ENCODE data around the gene H2BK1.

DNA sequence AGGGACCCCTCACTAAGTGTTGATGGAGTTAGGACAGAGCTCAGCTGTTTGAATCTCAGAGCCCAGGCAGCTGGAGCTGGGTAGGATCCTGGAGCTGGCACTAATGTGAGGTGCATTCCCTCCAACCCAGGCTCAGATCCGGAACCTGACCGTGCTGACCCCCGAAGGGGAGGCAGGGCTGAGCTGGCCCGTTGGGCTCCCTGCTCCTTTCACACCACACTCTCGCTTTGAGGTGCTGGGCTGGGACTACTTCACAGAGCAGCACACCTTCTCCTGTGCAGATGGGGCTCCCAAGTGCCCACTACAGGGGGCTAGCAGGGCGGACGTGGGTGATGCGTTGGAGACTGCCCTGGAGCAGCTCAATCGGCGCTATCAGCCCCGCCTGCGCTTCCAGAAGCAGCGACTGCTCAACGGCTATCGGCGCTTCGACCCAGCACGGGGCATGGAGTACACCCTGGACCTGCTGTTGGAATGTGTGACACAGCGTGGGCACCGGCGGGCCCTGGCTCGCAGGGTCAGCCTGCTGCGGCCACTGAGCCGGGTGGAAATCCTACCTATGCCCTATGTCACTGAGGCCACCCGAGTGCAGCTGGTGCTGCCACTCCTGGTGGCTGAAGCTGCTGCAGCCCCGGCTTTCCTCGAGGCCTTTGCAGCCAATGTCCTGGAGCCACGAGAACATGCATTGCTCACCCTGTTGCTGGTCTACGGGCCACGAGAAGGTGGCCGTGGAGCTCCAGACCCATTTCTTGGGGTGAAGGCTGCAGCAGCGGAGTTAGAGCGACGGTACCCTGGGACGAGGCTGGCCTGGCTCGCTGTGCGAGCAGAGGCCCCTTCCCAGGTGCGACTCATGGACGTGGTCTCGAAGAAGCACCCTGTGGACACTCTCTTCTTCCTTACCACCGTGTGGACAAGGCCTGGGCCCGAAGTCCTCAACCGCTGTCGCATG, 27.2 kb upstream of the H2BK1 start:
- peak in 1 of 2 experiments; percentile 33; a peak in 1 of 4 replicates for TF ChIP-seq POLR2A (IDR thresholded peaks at IDR 0.05; ENCODE audit: insufficient read depth in 1 of 2, low read depth in 2 of 2, low read length in 2 of 2)
- TF ChIP-seq MTA3 (CRISPR knock-in tag; IDR thresholded peaks at IDR 0.05), result no peak
- TF ChIP-seq, protein P1, sequence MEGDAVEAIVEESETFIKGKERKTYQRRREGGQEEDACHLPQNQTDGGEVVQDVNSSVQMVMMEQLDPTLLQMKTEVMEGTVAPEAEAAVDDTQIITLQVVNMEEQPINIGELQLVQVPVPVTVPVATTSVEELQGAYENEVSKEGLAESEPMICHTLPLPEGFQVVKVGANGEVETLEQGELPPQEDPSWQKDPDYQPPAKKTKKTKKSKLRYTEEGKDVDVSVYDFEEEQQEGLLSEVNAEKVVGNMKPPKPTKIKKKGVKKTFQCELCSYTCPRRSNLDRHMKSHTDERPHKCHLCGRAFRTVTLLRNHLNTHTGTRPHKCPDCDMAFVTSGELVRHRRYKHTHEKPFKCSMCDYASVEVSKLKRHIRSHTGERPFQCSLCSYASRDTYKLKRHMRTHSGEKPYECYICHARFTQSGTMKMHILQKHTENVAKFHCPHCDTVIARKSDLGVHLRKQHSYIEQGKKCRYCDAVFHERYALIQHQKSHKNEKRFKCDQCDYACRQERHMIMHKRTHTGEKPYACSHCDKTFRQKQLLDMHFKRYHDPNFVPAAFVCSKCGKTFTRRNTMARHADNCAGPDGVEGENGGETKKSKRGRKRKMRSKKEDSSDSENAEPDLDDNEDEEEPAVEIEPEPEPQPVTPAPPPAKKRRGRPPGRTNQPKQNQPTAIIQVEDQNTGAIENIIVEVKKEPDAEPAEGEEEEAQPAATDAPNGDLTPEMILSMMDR (CRISPR knock-in tag; IDR thresholded peaks at IDR 0.05), result no peak
- TF ChIP-seq, protein P2, sequence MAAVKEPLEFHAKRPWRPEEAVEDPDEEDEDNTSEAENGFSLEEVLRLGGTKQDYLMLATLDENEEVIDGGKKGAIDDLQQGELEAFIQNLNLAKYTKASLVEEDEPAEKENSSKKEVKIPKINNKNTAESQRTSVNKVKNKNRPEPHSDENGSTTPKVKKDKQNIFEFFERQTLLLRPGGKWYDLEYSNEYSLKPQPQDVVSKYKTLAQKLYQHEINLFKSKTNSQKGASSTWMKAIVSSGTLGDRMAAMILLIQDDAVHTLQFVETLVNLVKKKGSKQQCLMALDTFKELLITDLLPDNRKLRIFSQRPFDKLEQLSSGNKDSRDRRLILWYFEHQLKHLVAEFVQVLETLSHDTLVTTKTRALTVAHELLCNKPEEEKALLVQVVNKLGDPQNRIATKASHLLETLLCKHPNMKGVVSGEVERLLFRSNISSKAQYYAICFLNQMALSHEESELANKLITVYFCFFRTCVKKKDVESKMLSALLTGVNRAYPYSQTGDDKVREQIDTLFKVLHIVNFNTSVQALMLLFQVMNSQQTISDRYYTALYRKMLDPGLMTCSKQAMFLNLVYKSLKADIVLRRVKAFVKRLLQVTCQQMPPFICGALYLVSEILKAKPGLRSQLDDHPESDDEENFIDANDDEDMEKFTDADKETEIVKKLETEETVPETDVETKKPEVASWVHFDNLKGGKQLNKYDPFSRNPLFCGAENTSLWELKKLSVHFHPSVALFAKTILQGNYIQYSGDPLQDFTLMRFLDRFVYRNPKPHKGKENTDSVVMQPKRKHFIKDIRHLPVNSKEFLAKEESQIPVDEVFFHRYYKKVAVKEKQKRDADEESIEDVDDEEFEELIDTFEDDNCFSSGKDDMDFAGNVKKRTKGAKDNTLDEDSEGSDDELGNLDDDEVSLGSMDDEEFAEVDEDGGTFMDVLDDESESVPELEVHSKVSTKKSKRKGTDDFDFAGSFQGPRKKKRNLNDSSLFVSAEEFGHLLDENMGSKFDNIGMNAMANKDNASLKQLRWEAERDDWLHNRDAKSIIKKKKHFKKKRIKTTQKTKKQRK (IDR thresholded peaks at IDR 0.05; ENCODE audit: low read length), result no peak
- TF ChIP-seq TOPORS (CRISPR knock-in tag; IDR thresholded peaks at IDR 0.05), result no peak
